Measurements from ENCODE around the gene LCN2.

LCN2 gene

GRCh38 chr9:128146591-128147120, 2.6 kb upstream of the LCN2 start:
- TF ChIP-seq GATA2 (IDR thresholded peaks at IDR 0.05; ENCODE audit: low read depth, low read length), result no peak
- TF ChIP-seq GATA3 (IDR thresholded peaks at IDR 0.05; ENCODE audit: low read depth, low read length), result no peak

- TF ChIP-seq GATA2 (IDR thresholded peaks at IDR 0.05; ENCODE audit: low read depth, low read length) (no peak), GATA3 (IDR thresholded peaks at IDR 0.05; ENCODE audit: low read depth, low read length) (no peak)
These were observed 698 bp upstream of the LCN2 start for GRCh38 chr9:128148509-128149000.

- TF ChIP-seq GATA3 (IDR thresholded peaks at IDR 0.05; ENCODE audit: low read depth, low read length) (no peak), GATA2 (IDR thresholded peaks at IDR 0.05; ENCODE audit: low read depth, low read length) (no peak)
These were observed 819 bp downstream of the LCN2 start for GRCh38 chr9:128149951-128150593.

GRCh38 chr9:128150594-128151308, 1.5 kb downstream of the LCN2 start:
- no peak for TF ChIP-seq GATA3 (IDR thresholded peaks at IDR 0.05; ENCODE audit: low read depth, low read length)
- no peak for TF ChIP-seq GATA2 (IDR thresholded peaks at IDR 0.05; ENCODE audit: low read depth, low read length)

GRCh38 chr9:128151309-128152132, 2.3 kb downstream of the LCN2 start:
- no peak for TF ChIP-seq GATA2 (IDR thresholded peaks at IDR 0.05; ENCODE audit: low read depth, low read length)
- TF ChIP-seq GATA3 (IDR thresholded peaks at IDR 0.05; ENCODE audit: low read depth, low read length), result no peak

GRCh38 chr9:128152133-128153059, 3.1 kb downstream of the LCN2 start:
- no peak for TF ChIP-seq GATA3 (IDR thresholded peaks at IDR 0.05; ENCODE audit: low read depth, low read length)
- TF ChIP-seq GATA2 (IDR thresholded peaks at IDR 0.05; ENCODE audit: low read depth, low read length), result no peak

GRCh38 chr9:128153060-128153946, 4.0 kb downstream of the LCN2 start:
- no peak for TF ChIP-seq GATA3 (IDR thresholded peaks at IDR 0.05; ENCODE audit: low read depth, low read length)
- no peak for TF ChIP-seq GATA2 (IDR thresholded peaks at IDR 0.05; ENCODE audit: low read depth, low read length)

GRCh38 chr9:128153947-128154695, 4.9 kb downstream of the LCN2 start:
- TF ChIP-seq GATA3 (IDR thresholded peaks at IDR 0.05; ENCODE audit: low read depth, low read length), result no peak
- TF ChIP-seq GATA2 (IDR thresholded peaks at IDR 0.05; ENCODE audit: low read depth, low read length), result no peak

- TF ChIP-seq GATA3 (IDR thresholded peaks at IDR 0.05; ENCODE audit: low read depth, low read length) (no peak), GATA2 (IDR thresholded peaks at IDR 0.05; ENCODE audit: low read depth, low read length) (no peak)
These were observed 6.7 kb downstream of the LCN2 start for GRCh38 chr9:128155736-128156500.

GRCh38 chr9:128159522-128159783, 10.2 kb downstream of the LCN2 start:
- no peak for TF ChIP-seq GATA3 (IDR thresholded peaks at IDR 0.05; ENCODE audit: low read depth, low read length)
- TF ChIP-seq GATA2 (IDR thresholded peaks at IDR 0.05; ENCODE audit: low read depth, low read length), result no peak

All from SH-SY5Y (cell line).